AG04450 (cell line): ENCODE results near the gene NELFE. TPM values are rescaled to one million over a fixed set of nuclear protein-coding genes. Genes with fewer than 3 reads are reported as not detected.

Experiments used
- CTCF ChIA-PET: fragments of 300-600, 350-600 bp; formaldehyde crosslinking; extraction: SDS; loops from one replicate; lab custom pipeline; 2022; ENCODE audit warnings: antibody characterized with exemption, inconsistent platforms; lab: Charles Lee
- POLR2A ChIA-PET: fragments of 350-600 bp; formaldehyde crosslinking; extraction: SDS; loops from one replicate; lab custom pipeline; 2021; ENCODE audit warnings: antibody characterized with exemption, inconsistent platforms; lab: Yijun Ruan, JAX
- DNase-seq: peaks from one replicate; pipeline ENCODE4 v3.0.0-alpha.2; 2011; ENCODE audit warnings: low read depth, low spot score
- H3K27ac ChIP-seq: one replicate; pipeline ENCODE4 v1.5.1; 2012; ENCODE audit warnings: low read depth, low read length, control low read depth
- H3K27me3 ChIP-seq: one replicate; pipeline ENCODE4 v1.6.0; 2012; ENCODE audit warnings: low read length; ENCODE audit not compliant: control insufficient read depth, insufficient read depth
- H3K4me3 ChIP-seq: 2 replicates; pipeline ENCODE4 v1.5.1; 2011; ENCODE audit warnings: mild to moderate bottlenecking, low read depth, low read length, control low read depth
- H3K9me3 ChIP-seq: 2 replicates; pipeline ENCODE4 v1.5.1; 2012; ENCODE audit warnings: low read length; ENCODE audit not compliant: control insufficient read depth, insufficient read depth
- polyA plus RNA-seq: library from polyadenylated mRNA; depleted of rRNA; stranded (reverse); fragments of >200 nt; gene quantifications from 2 replicates; pipeline ENCODE4 v1.2.3, GENCODE V29; 2011
- TF ChIP-seq, protein P1 (sequence below): IDR thresholded peaks from 2 replicates; pipeline ENCODE4 v1.5.1; 2011; ENCODE audit warnings: low read depth, low read length, control low read depth, inconsistent platforms

NELFE gene
- polyA plus RNA-seq, 1 experiment = 51.4 TPM

DNA sequence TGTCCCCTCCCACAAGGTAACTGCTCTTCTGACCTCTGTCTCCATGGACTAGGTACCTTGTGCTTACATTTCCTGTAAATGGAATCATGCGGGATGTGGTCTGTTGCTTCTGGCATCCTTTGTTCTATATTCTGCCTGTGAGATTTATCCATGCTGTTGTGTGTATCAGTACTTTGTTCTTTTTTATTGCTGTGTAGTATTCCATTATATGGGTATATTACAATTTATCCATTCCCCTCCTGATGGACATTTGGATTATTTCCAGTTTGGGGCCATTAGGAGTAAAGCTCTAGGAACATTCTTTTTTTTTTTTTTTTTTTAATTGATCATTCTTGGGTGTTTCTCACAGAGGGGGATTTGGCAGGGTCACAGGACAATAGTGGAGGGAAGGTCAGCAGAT is 27.8 kb downstream of the NELFE start:
- POLR2A ChIA-PET = no interaction called here
- Histone ChIP-seq H3K27ac (no peak overlapping the region), H3K9me3 (no peaks in the 10 kb centered on the region; the same call in 1 of the 2 replicates), H3K27me3 (peaks cover 1% of the 10 kb centered on the region), H3K4me3 (no peak overlapping the region)
- CTCF ChIA-PET = interaction anchor here (1.1 to 1.3 kb wide), 2 partner anchors 8 to 21 kb away, joined by 4 to 7 read pairs; no protein-coding TSS in a partner anchor
- TF ChIP-seq, protein P1, sequence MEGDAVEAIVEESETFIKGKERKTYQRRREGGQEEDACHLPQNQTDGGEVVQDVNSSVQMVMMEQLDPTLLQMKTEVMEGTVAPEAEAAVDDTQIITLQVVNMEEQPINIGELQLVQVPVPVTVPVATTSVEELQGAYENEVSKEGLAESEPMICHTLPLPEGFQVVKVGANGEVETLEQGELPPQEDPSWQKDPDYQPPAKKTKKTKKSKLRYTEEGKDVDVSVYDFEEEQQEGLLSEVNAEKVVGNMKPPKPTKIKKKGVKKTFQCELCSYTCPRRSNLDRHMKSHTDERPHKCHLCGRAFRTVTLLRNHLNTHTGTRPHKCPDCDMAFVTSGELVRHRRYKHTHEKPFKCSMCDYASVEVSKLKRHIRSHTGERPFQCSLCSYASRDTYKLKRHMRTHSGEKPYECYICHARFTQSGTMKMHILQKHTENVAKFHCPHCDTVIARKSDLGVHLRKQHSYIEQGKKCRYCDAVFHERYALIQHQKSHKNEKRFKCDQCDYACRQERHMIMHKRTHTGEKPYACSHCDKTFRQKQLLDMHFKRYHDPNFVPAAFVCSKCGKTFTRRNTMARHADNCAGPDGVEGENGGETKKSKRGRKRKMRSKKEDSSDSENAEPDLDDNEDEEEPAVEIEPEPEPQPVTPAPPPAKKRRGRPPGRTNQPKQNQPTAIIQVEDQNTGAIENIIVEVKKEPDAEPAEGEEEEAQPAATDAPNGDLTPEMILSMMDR = no peak
- no peak for DNase-seq

DNA sequence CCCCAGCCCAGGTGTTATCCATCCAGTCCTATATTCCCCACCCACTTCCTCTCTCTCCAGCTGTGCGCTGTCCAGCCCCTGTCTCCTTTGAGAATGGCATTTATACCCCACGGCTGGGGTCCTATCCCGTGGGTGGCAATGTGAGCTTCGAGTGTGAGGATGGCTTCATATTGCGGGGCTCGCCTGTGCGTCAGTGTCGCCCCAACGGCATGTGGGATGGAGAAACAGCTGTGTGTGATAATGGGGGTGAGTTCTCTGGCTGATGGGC is 30.2 kb downstream of the NELFE start:
- H3K27me3 ChIP-seq = peaks cover 3% of the 10 kb centered on the region
- H3K9me3 ChIP-seq = no peaks in the 10 kb centered on the region; the same call in 1 of the 2 replicates
- POLR2A ChIA-PET = no interaction called here
- CTCF ChIA-PET = no interaction called here
- TF ChIP-seq, protein P1 = no peak
- no peak for DNase-seq
- H3K4me3 ChIP-seq = no peak overlapping the region
- H3K27ac ChIP-seq = no peak overlapping the region

DNA sequence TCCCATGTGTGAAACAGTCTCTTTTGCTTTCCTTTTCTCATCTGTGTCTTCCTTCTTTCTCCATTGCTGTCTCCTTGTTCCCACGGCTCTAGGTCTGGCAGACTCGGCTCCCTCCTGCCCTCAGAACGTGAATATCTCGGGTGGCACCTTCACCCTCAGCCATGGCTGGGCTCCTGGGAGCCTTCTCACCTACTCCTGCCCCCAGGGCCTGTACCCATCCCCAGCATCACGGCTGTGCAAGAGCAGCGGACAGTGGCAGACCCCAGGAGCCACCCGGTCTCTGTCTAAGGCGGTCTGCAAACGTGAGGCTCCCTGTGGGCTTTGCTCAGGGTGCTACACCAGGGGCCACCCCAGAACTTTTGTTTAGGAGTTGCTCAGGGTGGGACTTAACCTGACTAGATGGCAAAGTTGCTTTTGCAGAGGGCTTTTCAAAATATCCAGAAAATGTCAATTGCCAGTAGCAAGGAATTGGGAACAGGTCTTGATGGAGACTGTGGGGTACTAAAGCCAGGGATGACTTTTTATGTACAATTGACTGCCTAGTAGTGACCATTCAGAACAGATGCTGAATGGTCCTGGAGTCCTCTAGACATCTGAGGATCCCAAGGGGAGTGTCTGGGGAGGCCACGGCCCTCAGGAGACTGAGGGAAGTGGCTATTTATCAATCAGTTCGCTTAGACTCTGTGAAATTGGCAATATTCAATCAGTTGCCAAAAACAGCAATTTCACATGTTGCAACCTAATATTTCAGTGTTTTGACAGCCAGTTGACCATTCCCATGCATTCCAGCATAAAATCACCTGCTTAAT is 30.7 kb downstream of the NELFE start:
- H3K9me3 ChIP-seq = no peaks in the 10 kb centered on the region; the same call in 1 of the 2 replicates
- no peak overlapping the region for H3K27ac ChIP-seq
- H3K4me3 ChIP-seq = no peak overlapping the region
- H3K27me3 ChIP-seq = peaks cover 3% of the 10 kb centered on the region
- no peak for DNase-seq
- ChIA-PET POLR2A (no interaction called here), CTCF (no interaction called here)
- TF ChIP-seq, protein P1 = no peak

DNA sequence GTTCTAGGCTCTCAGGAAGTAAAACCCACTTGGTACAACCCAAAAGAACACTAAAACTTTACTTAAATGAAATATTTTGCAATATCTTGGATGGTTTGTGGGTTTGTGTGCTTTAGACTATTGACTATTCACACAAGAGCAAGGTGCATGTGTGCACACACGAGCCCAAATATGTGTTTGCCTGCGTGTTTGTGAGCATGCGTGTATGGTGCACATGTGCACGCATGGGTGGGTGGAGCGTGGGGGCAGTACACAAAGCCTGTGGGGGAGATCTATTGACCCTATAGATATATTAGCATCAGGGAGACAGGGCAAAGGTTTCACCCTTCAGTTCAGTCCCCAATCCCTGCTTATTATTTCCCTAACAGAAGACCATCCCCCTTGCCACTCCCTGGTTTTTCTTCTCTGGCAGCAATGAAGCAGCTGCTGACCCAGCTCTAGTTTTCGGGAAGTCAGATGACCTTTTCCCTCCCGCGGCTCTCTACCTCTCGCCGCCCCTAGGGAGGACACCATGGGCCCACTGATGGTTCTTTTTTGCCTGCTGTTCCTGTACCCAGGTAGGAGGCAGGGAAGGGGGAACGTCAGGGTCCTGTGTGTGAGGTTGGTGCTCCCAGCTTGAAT is 31.4 kb downstream of the NELFE start, which contains the start of gene C2:
Gene C2, plus strand, starts transcription at position 476 of the 621 bp plus-strand sequence. Its CDS starts 36 bp downstream, at position 512.
- Histone ChIP-seq H3K4me3 (no peak within 1 kb of the TSS), H3K27ac (no peak within 1 kb of the TSS), H3K9me3 (no peaks in the 10 kb centered on the region; the same call in 1 of the 2 replicates), H3K27me3 (peaks cover 3% of the 10 kb centered on the region)
- TF ChIP-seq, protein P1 = no peak
- ChIA-PET POLR2A (no interaction called here), CTCF (no interaction called here)
- DNase-seq = no peak

DNA sequence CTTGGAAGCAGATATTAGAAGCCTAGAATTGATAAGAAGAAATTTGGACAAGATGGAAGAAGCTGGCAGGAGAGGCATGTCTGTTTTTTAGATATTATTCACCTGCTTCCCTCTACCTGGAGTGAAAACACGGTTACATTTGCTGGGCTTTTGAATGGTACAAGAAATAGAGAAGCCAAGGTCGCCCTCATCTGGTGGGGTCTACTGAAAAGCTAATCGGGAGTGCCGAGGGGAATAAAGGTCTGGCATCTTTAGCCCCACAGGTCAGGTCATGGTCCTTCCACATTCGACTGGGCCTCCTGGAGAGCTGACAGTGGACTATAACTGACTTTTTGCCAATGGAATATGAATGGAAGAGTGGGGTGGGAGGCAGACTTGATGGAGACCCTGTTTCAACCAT is 35.8 kb downstream of the NELFE start:
- ChIA-PET CTCF (interaction anchor here (0.7 kb wide), 1 partner anchor 29 kb away, joined by 3 read pairs; no protein-coding TSS in a partner anchor), POLR2A (no interaction called here)
- Histone ChIP-seq H3K27me3 (peaks cover 3% of the 10 kb centered on the region), H3K4me3 (no peak overlapping the region), H3K9me3 (no peaks in the 10 kb centered on the region; the same call in 1 of the 2 replicates), H3K27ac (no peak overlapping the region)
- TF ChIP-seq, protein P1 = no peak; the same call in 1 of the 2 replicates
- DNase-seq = no peak
